ENCODE data around the gene TMEM266.
A peak's percentile ranks its signal among the peaks of the same experiment; 100 is the strongest.

Gene TMEM266

DNA sequence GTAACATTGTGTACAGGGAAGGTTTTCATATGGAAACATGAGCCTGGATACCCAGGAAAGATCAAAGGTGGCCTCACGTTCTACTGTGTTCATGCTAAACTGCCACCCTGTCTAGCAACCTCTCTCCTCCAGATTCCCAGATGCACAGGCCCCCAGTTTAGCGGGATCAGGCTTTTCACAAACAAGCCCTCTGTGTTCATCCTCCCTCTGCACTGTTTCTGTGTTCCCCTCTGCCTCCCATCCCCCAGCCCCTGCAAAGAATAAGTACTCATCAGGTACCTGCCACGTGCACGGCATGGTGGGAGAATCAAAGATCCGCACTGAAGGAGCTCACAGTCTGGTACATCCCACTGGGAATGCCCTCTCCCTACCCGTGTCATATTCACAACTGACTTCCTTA, 46.1 kb downstream of the TMEM266 start:
- Histone ChIP-seq H3K9me3 (ENCODE audit: insufficient read depth, low read depth, low read length) (0 out of 2 replicates have a peak, but pooled peaks cover 3% of the 10 kb centered on the region), H3K27ac (ENCODE audit: low read depth, low read length) (no peak overlapping the region), H3K36me3 (ENCODE audit: insufficient read depth, low read length) (no peaks in the 10 kb centered on the region), H3K4me3 (ENCODE audit: low read length) (no peak overlapping the region), H3K27me3 (ENCODE audit: insufficient read depth, low read length) (no peaks in the 10 kb centered on the region), H3K4me1 (ENCODE audit: insufficient read depth, low read length) (peaks cover 12% of the 10 kb centered on the region), H3K9ac (ENCODE audit: low read depth, low read length) (no peak overlapping the region)
- WGBS, result 88% methylated on average over 6 of the region's 6 CpGs

DNA sequence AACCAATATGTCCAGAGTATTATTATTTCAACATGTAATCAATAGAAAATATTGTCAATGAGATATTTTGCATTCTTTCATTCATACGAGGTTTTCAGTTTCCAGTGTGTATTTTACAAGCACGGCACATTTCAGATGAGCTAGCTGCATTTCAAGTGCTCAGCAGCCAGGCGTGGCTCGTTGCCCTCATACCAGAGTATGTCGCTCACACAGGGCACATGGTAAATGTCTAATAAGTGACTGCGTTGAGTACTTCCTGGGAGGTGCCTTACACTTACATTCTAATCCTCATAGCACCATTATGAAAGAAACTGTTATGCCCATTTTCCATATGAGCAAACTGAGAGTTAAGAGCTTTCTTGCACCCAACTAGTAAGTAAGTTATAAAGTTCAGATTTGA, 47.4 kb downstream of the TMEM266 start:
- H3K9ac ChIP-seq (ENCODE audit: low read depth, low read length), result no peak overlapping the region
- no peaks in the 10 kb centered on the region for H3K27me3 ChIP-seq (ENCODE audit: insufficient read depth, low read length)
- no peak overlapping the region for H3K27ac ChIP-seq (ENCODE audit: low read depth, low read length)
- H3K4me3 ChIP-seq (ENCODE audit: low read length), result no peak overlapping the region
- peaks cover 12% of the 10 kb centered on the region for H3K4me1 ChIP-seq (ENCODE audit: insufficient read depth, low read length)
- H3K36me3 ChIP-seq (ENCODE audit: insufficient read depth, low read length), result no peaks in the 10 kb centered on the region
- WGBS, result 98% methylated on average over 6 of the region's 6 CpGs
- 0 out of 2 replicates have a peak, but pooled peaks cover 3% of the 10 kb centered on the region for H3K9me3 ChIP-seq (ENCODE audit: insufficient read depth, low read depth, low read length)

- Histone ChIP-seq H3K4me1 (ENCODE audit: insufficient read depth, low read length) (peaks cover 12% of the 10 kb centered on the region), H3K9ac (ENCODE audit: low read depth, low read length) (no peak overlapping the region), H3K9me3 (ENCODE audit: insufficient read depth, low read depth, low read length) (0 out of 2 replicates have a peak, but pooled peaks cover 3% of the 10 kb centered on the region), H3K4me3 (ENCODE audit: low read length) (no peak overlapping the region), H3K27ac (ENCODE audit: low read depth, low read length) (peak overlapping the region; percentile 1; the same call in 1 of the 2 replicates), H3K36me3 (ENCODE audit: insufficient read depth, low read length) (no peaks in the 10 kb centered on the region), H3K27me3 (ENCODE audit: insufficient read depth, low read length) (no peaks in the 10 kb centered on the region)
- WGBS, result 62% methylated on average over 9 of the region's 9 CpGs
These were observed 48.4 kb downstream of the TMEM266 start for GRCh38 chr15:76108021-76108723.

GRCh38 chr15:76109046-76109445, 49.3 kb downstream of the TMEM266 start:
- H3K9ac ChIP-seq (ENCODE audit: low read depth, low read length), result no peak overlapping the region
- H3K27ac ChIP-seq (ENCODE audit: low read depth, low read length), result no peak overlapping the region
- whole genome bisulfite sequencing, result 93% methylated on average over 1 of the region's 1 CpG
- no peaks in the 10 kb centered on the region for H3K36me3 ChIP-seq (ENCODE audit: insufficient read depth, low read length)
- 0 out of 2 replicates have a peak, but pooled peaks cover 3% of the 10 kb centered on the region for H3K9me3 ChIP-seq (ENCODE audit: insufficient read depth, low read depth, low read length)
- no peak overlapping the region for H3K4me3 ChIP-seq (ENCODE audit: low read length)
- no peaks in the 10 kb centered on the region for H3K27me3 ChIP-seq (ENCODE audit: insufficient read depth, low read length)
- H3K4me1 ChIP-seq (ENCODE audit: insufficient read depth, low read length), result peaks cover 12% of the 10 kb centered on the region

DNA sequence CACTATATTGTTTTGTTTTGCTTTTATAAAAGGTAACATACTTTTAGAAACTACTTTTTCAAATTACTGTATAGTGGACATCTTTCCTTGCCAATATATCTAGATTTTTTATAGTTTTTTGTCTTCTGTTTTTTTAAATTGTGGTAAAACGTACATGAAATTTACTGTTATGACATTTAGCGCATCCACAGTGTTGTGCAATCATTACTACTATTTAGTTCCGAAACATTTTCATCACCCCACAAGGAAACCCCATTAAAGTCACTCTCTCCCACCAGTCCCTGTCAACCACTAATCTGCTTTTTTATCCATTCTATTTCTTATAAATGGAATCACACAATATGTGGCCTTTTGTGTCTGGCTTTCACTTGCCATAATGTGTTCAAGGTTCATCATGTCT, 54.8 kb downstream of the TMEM266 start:
- H3K9ac ChIP-seq (ENCODE audit: low read depth, low read length), result no peak overlapping the region
- peaks cover 11% of the 10 kb centered on the region for H3K4me1 ChIP-seq (ENCODE audit: insufficient read depth, low read length)
- H3K27ac ChIP-seq (ENCODE audit: low read depth, low read length), result no peak overlapping the region
- H3K9me3 ChIP-seq (ENCODE audit: insufficient read depth, low read depth, low read length), result 0 out of 2 replicates have a peak, but pooled peaks cover 3% of the 10 kb centered on the region
- WGBS, result 96% methylated on average over 3 of the region's 3 CpGs
- no peak overlapping the region for H3K4me3 ChIP-seq (ENCODE audit: low read length)
- H3K36me3 ChIP-seq (ENCODE audit: insufficient read depth, low read length), result no peaks in the 10 kb centered on the region
- no peaks in the 10 kb centered on the region for H3K27me3 ChIP-seq (ENCODE audit: insufficient read depth, low read length)

DNA sequence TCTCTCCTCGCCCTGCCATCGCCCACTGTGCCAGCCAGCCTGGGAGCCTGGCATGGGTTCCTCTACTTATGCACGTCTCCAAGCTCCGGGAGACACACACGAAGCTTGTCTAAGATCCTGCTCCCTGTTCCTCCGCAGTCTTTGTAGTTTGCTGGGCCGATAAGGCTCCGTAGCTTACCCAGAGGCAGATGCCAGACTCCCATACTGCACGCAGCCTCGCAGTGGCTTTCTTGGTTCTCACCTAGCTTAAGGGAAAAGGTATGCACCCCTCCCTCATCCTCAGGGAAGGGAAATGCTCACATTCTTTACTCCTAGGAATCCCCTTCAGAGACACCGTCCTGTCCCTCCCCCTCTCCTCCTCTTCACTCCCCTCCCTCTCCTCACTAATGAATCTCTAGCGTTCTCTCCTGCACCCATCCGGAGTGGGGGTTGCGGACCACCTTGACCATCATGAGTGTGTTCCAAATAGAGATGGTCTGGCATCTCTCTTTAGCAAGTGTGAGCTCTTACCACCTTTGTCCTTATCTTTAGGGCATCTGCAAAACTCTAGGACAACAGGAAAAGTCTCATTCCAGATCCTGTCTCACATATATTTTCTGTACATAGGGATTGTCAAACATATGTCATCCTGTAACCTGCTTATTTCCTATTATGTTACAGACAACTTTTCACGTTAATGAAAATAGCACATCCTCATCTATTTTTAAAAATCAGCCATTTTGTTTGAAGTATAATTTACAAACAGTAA, 56.5 kb downstream of the TMEM266 start:
- no peaks in the 10 kb centered on the region for H3K9me3 ChIP-seq (ENCODE audit: insufficient read depth, low read depth, low read length)

GRCh38 chr15:76117181-76117580, 57.4 kb downstream of the TMEM266 start:
- Histone ChIP-seq H3K27me3 (ENCODE audit: insufficient read depth, low read length) (no peaks in the 10 kb centered on the region), H3K9me3 (ENCODE audit: insufficient read depth, low read depth, low read length) (no peaks in the 10 kb centered on the region), H3K4me1 (ENCODE audit: insufficient read depth, low read length) (peaks cover 11% of the 10 kb centered on the region), H3K36me3 (ENCODE audit: insufficient read depth, low read length) (no peaks in the 10 kb centered on the region), H3K27ac (ENCODE audit: low read depth, low read length) (no peak overlapping the region), H3K4me3 (ENCODE audit: low read length) (no peak overlapping the region), H3K9ac (ENCODE audit: low read depth, low read length) (no peak overlapping the region)
- WGBS, result 96% methylated on average over 9 of the region's 9 CpGs

More for the DNA sequence above, 56.5 kb downstream of the TMEM266 start:
- Histone ChIP-seq H3K4me1 (ENCODE audit: insufficient read depth, low read length) (peaks cover 11% of the 10 kb centered on the region), H3K4me3 (ENCODE audit: low read length) (0 out of 2 replicates have a peak overlapping the region, but pooled peaks have one; percentile 16), H3K9ac (ENCODE audit: low read depth, low read length) (no peak overlapping the region), H3K27ac (ENCODE audit: low read depth, low read length) (no peak overlapping the region), H3K36me3 (ENCODE audit: insufficient read depth, low read length) (no peaks in the 10 kb centered on the region), H3K27me3 (ENCODE audit: insufficient read depth, low read length) (no peaks in the 10 kb centered on the region)
- WGBS, result 31% methylated on average over 15 of the region's 15 CpGs

DNA sequence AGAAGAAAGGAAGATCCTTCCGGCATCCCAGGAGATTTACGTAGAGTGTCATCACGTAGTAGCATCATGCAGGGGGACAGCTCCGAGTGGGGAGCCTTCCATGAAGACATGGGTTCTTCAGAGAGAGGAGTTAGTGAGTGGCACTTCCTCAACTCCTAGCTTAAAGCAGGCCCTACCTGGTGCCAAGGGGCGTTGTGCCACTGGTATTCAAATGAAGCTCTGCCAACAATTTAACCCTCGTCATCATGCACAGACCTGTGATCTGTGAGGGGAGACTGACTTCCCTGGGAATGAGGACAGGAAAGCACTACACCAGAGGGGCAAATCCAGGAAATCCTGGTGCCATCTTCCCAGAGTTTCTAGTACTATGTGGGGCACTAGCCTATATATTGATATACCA, 59.0 kb downstream of the TMEM266 start:
- no peaks in the 10 kb centered on the region for H3K27me3 ChIP-seq (ENCODE audit: insufficient read depth, low read length)
- no peaks in the 10 kb centered on the region for H3K9me3 ChIP-seq (ENCODE audit: insufficient read depth, low read depth, low read length)
- 91% methylated on average over 6 of the region's 6 CpGs for WGBS
- no peak overlapping the region for H3K4me3 ChIP-seq (ENCODE audit: low read length)
- H3K27ac ChIP-seq (ENCODE audit: low read depth, low read length), result no peak overlapping the region
- H3K9ac ChIP-seq (ENCODE audit: low read depth, low read length), result no peak overlapping the region
- no peaks in the 10 kb centered on the region for H3K36me3 ChIP-seq (ENCODE audit: insufficient read depth, low read length)
- H3K4me1 ChIP-seq (ENCODE audit: insufficient read depth, low read length), result peaks cover 11% of the 10 kb centered on the region

DNA sequence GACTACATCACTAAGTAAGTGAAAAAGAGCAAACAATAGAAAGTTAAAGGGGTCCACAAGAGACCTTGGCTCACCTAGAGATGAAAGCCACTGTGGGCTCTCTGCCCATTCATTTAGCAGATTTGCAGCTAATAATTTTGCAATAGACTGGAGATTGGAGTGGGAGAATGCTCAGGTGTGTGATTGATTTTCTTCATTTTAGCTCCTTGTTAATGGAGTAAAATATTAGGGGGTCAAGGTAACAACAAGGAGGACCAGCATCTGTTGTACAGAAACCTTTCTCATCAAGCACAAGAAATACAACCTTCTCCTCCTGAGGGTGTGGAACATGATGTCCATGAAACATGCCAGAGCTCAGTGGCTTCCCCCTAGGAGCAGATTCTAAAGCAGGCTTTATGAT, 63.2 kb downstream of the TMEM266 start:
- H3K27me3 ChIP-seq (ENCODE audit: insufficient read depth, low read length), result no peaks in the 10 kb centered on the region
- no peak overlapping the region for H3K9ac ChIP-seq (ENCODE audit: low read depth, low read length)
- no peaks in the 10 kb centered on the region for H3K36me3 ChIP-seq (ENCODE audit: insufficient read depth, low read length)
- no peaks in the 10 kb centered on the region for H3K9me3 ChIP-seq (ENCODE audit: insufficient read depth, low read depth, low read length)
- no peaks in the 10 kb centered on the region for H3K4me1 ChIP-seq (ENCODE audit: insufficient read depth, low read length)
- no peak overlapping the region for H3K4me3 ChIP-seq (ENCODE audit: low read length)
- no peak overlapping the region for H3K27ac ChIP-seq (ENCODE audit: low read depth, low read length)

DNA sequence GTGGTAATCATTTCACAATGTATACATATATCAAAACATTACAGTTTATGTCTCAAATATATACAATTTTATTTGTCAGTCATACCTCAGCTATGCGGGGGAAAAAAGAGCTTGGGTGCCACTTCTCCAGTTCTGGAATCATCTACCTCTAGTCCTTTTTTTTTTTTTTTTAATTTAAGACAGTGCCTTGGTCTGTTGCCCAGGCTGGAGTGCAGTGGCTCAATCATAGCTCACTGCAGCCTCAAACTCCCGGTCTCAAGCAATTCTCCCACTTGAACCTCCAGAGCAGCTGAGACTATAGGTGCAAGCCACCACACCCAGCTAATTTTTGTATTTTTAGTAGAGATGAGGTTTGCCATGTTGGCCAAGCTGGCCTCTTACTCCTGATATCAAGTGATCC, 67.4 kb downstream of the TMEM266 start:
- Histone ChIP-seq H3K36me3 (ENCODE audit: insufficient read depth, low read length) (no peaks in the 10 kb centered on the region), H3K27me3 (ENCODE audit: insufficient read depth, low read length) (no peaks in the 10 kb centered on the region), H3K9ac (ENCODE audit: low read depth, low read length) (no peak overlapping the region), H3K27ac (ENCODE audit: low read depth, low read length) (no peak overlapping the region), H3K4me1 (ENCODE audit: insufficient read depth, low read length) (0 out of 2 replicates have a peak, but pooled peaks cover 3% of the 10 kb centered on the region), H3K4me3 (ENCODE audit: low read length) (no peak overlapping the region), H3K9me3 (ENCODE audit: insufficient read depth, low read depth, low read length) (no peaks in the 10 kb centered on the region)
- WGBS, result 95% methylated on average over 2 of the region's 2 CpGs

DNA sequence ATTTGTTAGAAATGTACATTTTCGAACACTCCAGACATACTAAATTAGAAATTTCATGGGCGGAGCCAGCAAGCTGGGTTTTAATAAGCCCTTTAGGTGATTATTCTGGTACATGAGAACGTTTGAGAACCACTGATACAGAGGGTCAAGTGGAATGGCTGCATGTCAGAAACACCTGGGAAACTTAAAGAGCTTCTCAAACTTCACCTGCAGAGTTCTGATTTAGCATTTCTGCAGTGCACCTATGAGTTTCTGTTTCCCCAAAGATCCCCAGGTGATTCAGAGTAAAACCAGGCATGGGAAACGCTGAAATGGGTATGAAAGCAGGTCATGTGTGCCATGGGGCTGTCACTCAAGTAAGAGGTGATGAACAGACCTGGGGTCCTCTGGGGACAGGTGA, 68.1 kb downstream of the TMEM266 start:
- H3K36me3 ChIP-seq (ENCODE audit: insufficient read depth, low read length), result no peaks in the 10 kb centered on the region
- H3K27ac ChIP-seq (ENCODE audit: low read depth, low read length), result no peak overlapping the region
- no peaks in the 10 kb centered on the region for H3K9me3 ChIP-seq (ENCODE audit: insufficient read depth, low read depth, low read length)
- no peaks in the 10 kb centered on the region for H3K27me3 ChIP-seq (ENCODE audit: insufficient read depth, low read length)
- H3K4me1 ChIP-seq (ENCODE audit: insufficient read depth, low read length), result 0 out of 2 replicates have a peak, but pooled peaks cover 3% of the 10 kb centered on the region
- WGBS, result 67% methylated on average over 4 of the region's 4 CpGs
- no peak overlapping the region for H3K9ac ChIP-seq (ENCODE audit: low read depth, low read length)
- H3K4me3 ChIP-seq (ENCODE audit: low read length), result no peak overlapping the region
